GM12878 (cell line): ENCODE data around the gene SOX6. TPM values are rescaled to one million over a fixed set of nuclear protein-coding genes. Genes with fewer than 3 reads are reported as not detected.

Experiments used
- ATAC-seq: fragments of 200-7000 bp; cut with Tn5 transposase; 3 replicates; pipeline ENCODE4 v1.9.1; 2020; ENCODE audit warnings: mild to moderate bottlenecking, moderate library complexity
- BruUV-seq: library from RNA; stranded (reverse); fragments of 400-500 nt; replicated peaks from 2 replicates; lab custom pipeline; 2021; lab: Mats Ljungman, UMichigan
- CTCF ChIA-PET: fragments of 300-600 bp; sonication (Branson Sonifier 250); formaldehyde crosslinking; extraction: SDS; loops from one replicate; lab custom pipeline; 2021; ENCODE audit warnings: inconsistent platforms; lab: Yijun Ruan, JAX
- POLR2A ChIA-PET: fragments of 350-600 bp; formaldehyde crosslinking; extraction: SDS; loops from one replicate; lab custom pipeline; 2021; ENCODE audit warnings: inconsistent platforms; lab: Charles Lee
- RAD21 ChIA-PET: fragments of 300-600 bp; sonication (Branson Sonifier 250); formaldehyde crosslinking; loops from one replicate; lab custom pipeline; 2023; ENCODE audit warnings: antibody characterized with exemption; ENCODE audit not compliant: unreplicated experiment; lab: Charles Lee
- SMC1A ChIA-PET: fragments of 300-600 bp; sonication (Branson Sonifier 250); formaldehyde crosslinking; loops from one replicate; lab custom pipeline; 2023; ENCODE audit not compliant: unreplicated experiment, uncharacterized antibody; lab: Charles Lee
- DNase-seq: peaks from one replicate; pipeline ENCODE4 v3.0.0-alpha.2; 2011; ENCODE audit warnings: low read depth, low spot score
- FAIRE-seq: peaks from 3 replicates; lab custom pipeline; 2011; peaks lifted over from hg19 to GRCh38; lab: Jason Lieb, UNC
- H2AFZ ChIP-seq: 2 replicates; pipeline ENCODE4 v1.6.0; 2011; ENCODE audit warnings: low read depth, low read length, control low read depth; ENCODE audit not compliant: control insufficient read depth
- H3K27ac ChIP-seq: 2 replicates; pipeline ENCODE4 v1.5.1; 2011; ENCODE audit warnings: control low read depth; ENCODE audit not compliant: control insufficient read depth, insufficient read depth
- H3K27me3 ChIP-seq, 2 experiments: replicated peaks in 1 of 2; 2 replicates each; pipeline versions ENCODE4 v1.6.0 to v1.6.1; 2011; ENCODE audit warnings: low read length in 1 of 2; ENCODE audit not compliant: control insufficient read depth in 2 of 2, insufficient read depth in 2 of 2
- H3K36me3 ChIP-seq, 2 experiments: 2 replicates each; pipeline ENCODE4 v1.5.1; 2011; ENCODE audit warnings: low read length in 1 of 2; ENCODE audit not compliant: control insufficient read depth in 2 of 2, insufficient read depth in 2 of 2
- H3K4me1 ChIP-seq: 2 replicates; pipeline ENCODE4 v1.6.1; 2011; ENCODE audit warnings: mild to moderate bottlenecking, low read length, moderate library complexity, mixed read lengths; ENCODE audit not compliant: control insufficient read depth, insufficient read depth
- H3K4me2 ChIP-seq: 2 replicates; pipeline ENCODE4 v1.6.0; 2011; ENCODE audit warnings: control low read depth; ENCODE audit not compliant: control insufficient read depth, insufficient read depth
- H3K4me3 ChIP-seq: fragments of 200-600 bp; sonication (generic); 2 replicates; pipeline ENCODE4 v1.5.1; 2016
- H3K79me2 ChIP-seq: 2 replicates; pipeline ENCODE4 v1.6.0; 2011; ENCODE audit warnings: low read length; ENCODE audit not compliant: control insufficient read depth, insufficient read depth
- H3K9ac ChIP-seq: 2 replicates; pipeline ENCODE4 v1.8.0; 2011; ENCODE audit warnings: low read length, control low read depth, mixed read lengths; ENCODE audit not compliant: control insufficient read depth, insufficient read depth
- H3K9me3 ChIP-seq: replicated peaks from 3 replicates; pipeline ENCODE4 v1.5.1; 2011; ENCODE audit warnings: mild to moderate bottlenecking, low read length; ENCODE audit not compliant: control insufficient read depth, insufficient read depth
- H4K20me1 ChIP-seq: 2 replicates; pipeline ENCODE4 v1.6.0; 2011; ENCODE audit not compliant: control insufficient read depth, insufficient read depth
- FOS ChIP-seq: IDR thresholded peaks from 3 replicates; pipeline ENCODE4 v1.6.1; 2011; ENCODE audit warnings: borderline replicate concordance; ENCODE audit not compliant: insufficient read length; ENCODE audit errors: extremely low read depth
- LARP7 ChIP-seq: fragments of 450-650 bp; IDR thresholded peaks from 2 replicates; pipeline ENCODE4 v1.6.1; 2017; ENCODE audit warnings: mild to moderate bottlenecking
- MYC ChIP-seq: IDR thresholded peaks from 2 replicates; pipeline ENCODE4 v1.6.1; 2011; ENCODE audit warnings: mild to moderate bottlenecking, low read length, moderate library complexity, inconsistent platforms; ENCODE audit not compliant: insufficient read depth, insufficient replicate concordance, insufficient read length, severe bottlenecking
- POLR2AphosphoS2 ChIP-seq: IDR thresholded peaks from 2 replicates; pipeline ENCODE4 v1.6.1; 2011; ENCODE audit warnings: low read depth, mild to moderate bottlenecking, low read length, improper control_type of control experiment, moderate library complexity
- RAD51 ChIP-seq: fragments of 450-650 bp; IDR thresholded peaks from 2 replicates; pipeline ENCODE4 v1.6.1; 2016; ENCODE audit warnings: moderate library complexity, mild to moderate bottlenecking, inconsistent platforms
- RCOR1 ChIP-seq: conservative IDR thresholded peaks from 2 replicates; pipeline ENCODE4 v1.6.1; 2012; ENCODE audit warnings: low read depth, low read length, improper control_type of control experiment
- SREBF2 ChIP-seq: IDR thresholded peaks from 2 replicates; pipeline ENCODE4 v1.6.1; 2012; ENCODE audit warnings: mild to moderate bottlenecking, low read length
- SRF ChIP-seq, 2 experiments: IDR thresholded peaks; 2 replicates each; pipeline ENCODE4 v1.6.1; 2011; ENCODE audit warnings: low read depth in 2 of 2, low read length in 2 of 2, mild to moderate bottlenecking in 1 of 2, moderate library complexity in 1 of 2
- SUZ12 ChIP-seq: fragments of 200-600 bp; sonication (generic); IDR thresholded peaks from one replicate; pipeline ENCODE4 v1.6.1; 2018; ENCODE audit warnings: antibody characterized with exemption, mild to moderate bottlenecking; ENCODE audit not compliant: unreplicated experiment
- WRNIP1 ChIP-seq: IDR thresholded peaks from 2 replicates; pipeline ENCODE4 v1.6.1; 2011; ENCODE audit warnings: low read depth, low read length, improper control_type of control experiment, borderline replicate concordance
- ZNF384 ChIP-seq: IDR thresholded peaks from 2 replicates; pipeline ENCODE4 v1.6.1; 2012; ENCODE audit warnings: low read depth, mild to moderate bottlenecking, low read length, improper control_type of control experiment, borderline replicate concordance
- WGBS: methylation state at CpG from one replicate; pipeline ENCODE4 v1.1.6; 2016; ENCODE audit warnings: low lambda C conversion rate; ENCODE audit not compliant: insufficient replicate concordance, insufficient coverage; ENCODE audit errors: missing lambda C conversion rate; 5-methylcytosine and 5-hydroxymethylcytosine counted together
- in situ Hi-C: fragments of 300-500 bp; cut with MboI; formaldehyde crosslinking; loops from 9 replicates; pipeline ENCODE4 v1.14.3; 2018; ENCODE audit warnings: mixed read lengths
- intact Hi-C: fragments of 100-400 bp; cut with micrococcal nuclease; formaldehyde crosslinking; loops from one replicate; pipeline ENCODE4 v1.14.2; 2022; ENCODE audit not compliant: unreplicated experiment
- polyA plus RNA-seq, 11 experiments: library from polyadenylated mRNA; depleted of rRNA in 4 of 11; unstranded in 6 of 11; stranded (reverse) in 5 of 11; fragments of >200 nt; fragmentation: Nextera tagmentation in 4 of 11; fragmentation: Illumina TruSeq in 1 of 11; extraction: Ambion mirVana in 4 of 11; extraction: Trizol in 1 of 11; gene quantifications; 1 replicate in 1 of 11; 2 replicates in 10 of 11; pipeline versions ENCODE4 v1.2.1 to v1.2.3, GENCODE V29; 2011 to 2016; ENCODE audit warnings: inconsistent platforms in 2 of 11, missing spikeins in 2 of 11, low read depth in 1 of 11
- total RNA-seq, 4 experiments: library from RNA; depleted of rRNA in 3 of 4; stranded (reverse); fragments of >200 nt in 3 of 4; fragmentation: Illumina TruSeq in 1 of 4; extraction: Trizol in 1 of 4; gene quantifications; 2 replicates each; pipeline versions ENCODE4 v1.2.1 to v1.2.3, GENCODE V29; 2013 to 2021
- TF ChIP-seq, protein P1 (sequence below): fragments of 450-650 bp; IDR thresholded peaks from 2 replicates; pipeline ENCODE4 v1.6.1; 2017; ENCODE audit warnings: mild to moderate bottlenecking, moderate library complexity
- TF ChIP-seq, protein P2 (sequence below): IDR thresholded peaks from 2 replicates; pipeline ENCODE4 v1.6.1; 2012; ENCODE audit warnings: mild to moderate bottlenecking, low read depth, low read length
- TF ChIP-seq, protein P3 (sequence below): fragments of 450-650 bp; IDR thresholded peaks from 2 replicates; pipeline ENCODE4 v1.6.1; 2017; ENCODE audit warnings: mild to moderate bottlenecking

Gene SOX6
- total and polyA plus RNA-seq, 10 of the 15 experiments (the other 5 are each of a cell fraction or from before 2014, with no cell fraction given): 0.03 to 0.71 (median 0.29) TPM; not detected in 4

DNA sequence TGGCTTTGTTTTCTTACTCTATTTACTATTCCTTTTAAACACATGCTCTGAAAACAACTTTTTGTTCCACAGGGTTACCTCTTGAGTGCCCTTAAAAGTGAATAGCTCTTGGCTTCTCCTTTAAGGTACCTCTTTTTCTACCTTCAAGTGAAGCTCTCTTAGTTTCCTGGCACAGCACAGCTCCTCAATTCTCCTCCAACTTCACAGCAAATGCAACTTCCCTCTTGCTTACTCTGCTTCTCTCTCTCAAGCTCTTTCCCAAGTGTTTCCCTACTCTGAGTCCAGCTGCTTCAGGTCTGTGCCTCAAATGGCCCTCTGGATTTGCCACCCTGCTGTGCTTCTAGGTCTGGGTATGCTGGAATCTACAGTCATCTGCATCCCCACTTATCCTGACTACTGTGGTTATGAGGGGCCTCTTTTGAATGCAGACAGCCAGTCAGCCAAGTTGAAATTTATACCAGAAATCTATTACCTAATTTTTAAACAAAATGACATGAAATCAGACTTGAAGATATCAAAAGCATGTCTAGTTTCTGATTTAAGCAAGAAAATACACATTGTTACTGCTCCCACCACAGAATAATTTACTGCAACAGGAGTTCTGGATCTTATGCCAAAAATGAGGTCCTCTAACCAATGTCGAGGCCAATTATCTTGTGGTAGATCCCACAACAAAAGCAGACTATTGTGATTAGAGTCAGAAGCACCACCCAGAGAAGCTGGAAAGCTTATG is 371.1 kb downstream of the SOX6 start:
- no TSS peak for BruUV-seq
- in situ Hi-C loops: no loop called here
- CTCF ChIA-PET: no interaction called here
- no peak for TF ChIP-seq ZNF384
- TF ChIP-seq SUZ12: no peak
- no peak for TF ChIP-seq FOS
- TF ChIP-seq LARP7: no peak
- no peak for TF ChIP-seq SRF (IDR thresholded peaks at IDR 0.05; ENCODE audit: low read depth in 2 of 2, low read length in 2 of 2)
- TF ChIP-seq, protein P1, sequence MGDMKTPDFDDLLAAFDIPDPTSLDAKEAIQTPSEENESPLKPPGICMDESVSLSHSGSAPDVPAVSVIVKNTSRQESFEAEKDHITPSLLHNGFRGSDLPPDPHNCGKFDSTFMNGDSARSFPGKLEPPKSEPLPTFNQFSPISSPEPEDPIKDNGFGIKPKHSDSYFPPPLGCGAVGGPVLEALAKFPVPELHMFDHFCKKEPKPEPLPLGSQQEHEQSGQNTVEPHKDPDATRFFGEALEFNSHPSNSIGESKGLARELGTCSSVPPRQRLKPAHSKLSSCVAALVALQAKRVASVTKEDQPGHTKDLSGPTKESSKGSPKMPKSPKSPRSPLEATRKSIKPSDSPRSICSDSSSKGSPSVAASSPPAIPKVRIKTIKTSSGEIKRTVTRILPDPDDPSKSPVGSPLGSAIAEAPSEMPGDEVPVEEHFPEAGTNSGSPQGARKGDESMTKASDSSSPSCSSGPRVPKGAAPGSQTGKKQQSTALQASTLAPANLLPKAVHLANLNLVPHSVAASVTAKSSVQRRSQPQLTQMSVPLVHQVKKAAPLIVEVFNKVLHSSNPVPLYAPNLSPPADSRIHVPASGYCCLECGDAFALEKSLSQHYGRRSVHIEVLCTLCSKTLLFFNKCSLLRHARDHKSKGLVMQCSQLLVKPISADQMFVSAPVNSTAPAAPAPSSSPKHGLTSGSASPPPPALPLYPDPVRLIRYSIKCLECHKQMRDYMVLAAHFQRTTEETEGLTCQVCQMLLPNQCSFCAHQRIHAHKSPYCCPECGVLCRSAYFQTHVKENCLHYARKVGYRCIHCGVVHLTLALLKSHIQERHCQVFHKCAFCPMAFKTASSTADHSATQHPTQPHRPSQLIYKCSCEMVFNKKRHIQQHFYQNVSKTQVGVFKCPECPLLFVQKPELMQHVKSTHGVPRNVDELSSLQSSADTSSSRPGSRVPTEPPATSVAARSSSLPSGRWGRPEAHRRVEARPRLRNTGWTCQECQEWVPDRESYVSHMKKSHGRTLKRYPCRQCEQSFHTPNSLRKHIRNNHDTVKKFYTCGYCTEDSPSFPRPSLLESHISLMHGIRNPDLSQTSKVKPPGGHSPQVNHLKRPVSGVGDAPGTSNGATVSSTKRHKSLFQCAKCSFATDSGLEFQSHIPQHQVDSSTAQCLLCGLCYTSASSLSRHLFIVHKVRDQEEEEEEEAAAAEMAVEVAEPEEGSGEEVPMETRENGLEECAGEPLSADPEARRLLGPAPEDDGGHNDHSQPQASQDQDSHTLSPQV: no peak
- TF ChIP-seq MYC: no peak
- TF ChIP-seq RCOR1: no peak
- TF ChIP-seq, protein P2, sequence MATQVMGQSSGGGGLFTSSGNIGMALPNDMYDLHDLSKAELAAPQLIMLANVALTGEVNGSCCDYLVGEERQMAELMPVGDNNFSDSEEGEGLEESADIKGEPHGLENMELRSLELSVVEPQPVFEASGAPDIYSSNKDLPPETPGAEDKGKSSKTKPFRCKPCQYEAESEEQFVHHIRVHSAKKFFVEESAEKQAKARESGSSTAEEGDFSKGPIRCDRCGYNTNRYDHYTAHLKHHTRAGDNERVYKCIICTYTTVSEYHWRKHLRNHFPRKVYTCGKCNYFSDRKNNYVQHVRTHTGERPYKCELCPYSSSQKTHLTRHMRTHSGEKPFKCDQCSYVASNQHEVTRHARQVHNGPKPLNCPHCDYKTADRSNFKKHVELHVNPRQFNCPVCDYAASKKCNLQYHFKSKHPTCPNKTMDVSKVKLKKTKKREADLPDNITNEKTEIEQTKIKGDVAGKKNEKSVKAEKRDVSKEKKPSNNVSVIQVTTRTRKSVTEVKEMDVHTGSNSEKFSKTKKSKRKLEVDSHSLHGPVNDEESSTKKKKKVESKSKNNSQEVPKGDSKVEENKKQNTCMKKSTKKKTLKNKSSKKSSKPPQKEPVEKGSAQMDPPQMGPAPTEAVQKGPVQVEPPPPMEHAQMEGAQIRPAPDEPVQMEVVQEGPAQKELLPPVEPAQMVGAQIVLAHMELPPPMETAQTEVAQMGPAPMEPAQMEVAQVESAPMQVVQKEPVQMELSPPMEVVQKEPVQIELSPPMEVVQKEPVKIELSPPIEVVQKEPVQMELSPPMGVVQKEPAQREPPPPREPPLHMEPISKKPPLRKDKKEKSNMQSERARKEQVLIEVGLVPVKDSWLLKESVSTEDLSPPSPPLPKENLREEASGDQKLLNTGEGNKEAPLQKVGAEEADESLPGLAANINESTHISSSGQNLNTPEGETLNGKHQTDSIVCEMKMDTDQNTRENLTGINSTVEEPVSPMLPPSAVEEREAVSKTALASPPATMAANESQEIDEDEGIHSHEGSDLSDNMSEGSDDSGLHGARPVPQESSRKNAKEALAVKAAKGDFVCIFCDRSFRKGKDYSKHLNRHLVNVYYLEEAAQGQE: no peak
- TF ChIP-seq POLR2AphosphoS2: no peak
- no peak for TF ChIP-seq WRNIP1
- TF ChIP-seq RAD51: no peak
- TF ChIP-seq SREBF2: no peak
- TF ChIP-seq, protein P3, sequence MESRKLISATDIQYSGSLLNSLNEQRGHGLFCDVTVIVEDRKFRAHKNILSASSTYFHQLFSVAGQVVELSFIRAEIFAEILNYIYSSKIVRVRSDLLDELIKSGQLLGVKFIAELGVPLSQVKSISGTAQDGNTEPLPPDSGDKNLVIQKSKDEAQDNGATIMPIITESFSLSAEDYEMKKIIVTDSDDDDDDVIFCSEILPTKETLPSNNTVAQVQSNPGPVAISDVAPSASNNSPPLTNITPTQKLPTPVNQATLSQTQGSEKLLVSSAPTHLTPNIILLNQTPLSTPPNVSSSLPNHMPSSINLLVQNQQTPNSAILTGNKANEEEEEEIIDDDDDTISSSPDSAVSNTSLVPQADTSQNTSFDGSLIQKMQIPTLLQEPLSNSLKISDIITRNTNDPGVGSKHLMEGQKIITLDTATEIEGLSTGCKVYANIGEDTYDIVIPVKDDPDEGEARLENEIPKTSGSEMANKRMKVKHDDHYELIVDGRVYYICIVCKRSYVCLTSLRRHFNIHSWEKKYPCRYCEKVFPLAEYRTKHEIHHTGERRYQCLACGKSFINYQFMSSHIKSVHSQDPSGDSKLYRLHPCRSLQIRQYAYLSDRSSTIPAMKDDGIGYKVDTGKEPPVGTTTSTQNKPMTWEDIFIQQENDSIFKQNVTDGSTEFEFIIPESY: no peak

More for the DNA sequence above, 371.1 kb downstream of the SOX6 start:
- no peaks in the 10 kb centered on the region for H4K20me1 ChIP-seq
- intact Hi-C loops: loop anchor here (5.0 kb wide), 1 partner anchor 158 kb away; no protein-coding TSS in a partner anchor
- H2AFZ ChIP-seq: no peak overlapping the region
- no peak overlapping the region for H3K9ac ChIP-seq
- no peaks in the 10 kb centered on the region for H3K9me3 ChIP-seq
- SMC1A ChIA-PET: interaction anchor here (0.7 to 1.0 kb wide), 2 partner anchors 45 to 417 kb away, joined by 3 read pairs; no protein-coding TSS in a partner anchor
- no peaks in the 10 kb centered on the region for H3K4me1 ChIP-seq
- H3K36me3 ChIP-seq: no peaks in the 10 kb centered on the region
- H3K4me2 ChIP-seq: no peak overlapping the region
- WGBS: 0% methylated on average over 1 of the region's 1 CpG
- H3K4me3 ChIP-seq: no peak overlapping the region
- no peak overlapping the region for H3K27ac ChIP-seq
- FAIRE-seq: no peak
- DNase-seq: no peak
- RAD21 ChIA-PET: no interaction called here
- POLR2A ChIA-PET: no interaction called here
- no peaks in the 10 kb centered on the region for H3K79me2 ChIP-seq
- ATAC-seq: no peak
- no peaks in the 10 kb centered on the region for H3K27me3 ChIP-seq
